ENCODE measurements around the gene TSPAN9.

TSPAN9 gene

DNA sequence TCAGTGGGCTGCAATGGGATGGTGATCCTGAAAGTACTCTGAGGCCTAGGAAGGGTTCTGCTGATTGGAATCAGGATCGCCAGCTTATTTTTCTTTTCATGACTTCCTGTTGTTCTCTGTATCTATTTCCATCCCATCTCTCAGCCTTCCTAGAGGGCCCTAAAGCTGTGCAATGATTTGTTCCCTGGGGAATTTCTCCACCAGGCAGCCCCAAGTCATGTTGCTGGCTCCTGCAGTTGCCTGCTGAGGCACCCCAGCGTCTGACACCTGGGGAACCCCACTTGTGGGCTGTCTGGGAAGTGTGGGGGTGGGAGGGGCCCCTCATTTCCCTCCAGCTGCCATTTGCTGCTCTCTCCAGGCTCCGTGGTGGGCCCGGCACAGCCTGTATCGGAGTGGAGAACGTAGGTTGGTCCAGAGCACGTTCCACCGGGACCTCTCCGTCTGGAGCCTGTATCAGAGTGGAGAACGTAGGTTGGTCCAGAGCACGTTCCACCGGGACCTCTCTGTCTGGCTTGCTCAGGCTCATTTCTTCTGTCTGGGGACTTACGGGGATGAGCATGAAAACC lies 138.3 kb downstream of the TSPAN9 start:
- 95 to 96% methylated on average over 13 of the region's 13 CpGs for WGBS, 2 experiments
- Histone ChIP-seq H3K36me3 (ENCODE audit: control insufficient read depth, insufficient read depth, low read length) (no peaks in the 10 kb centered on the region), H3K27ac (ENCODE audit: insufficient read depth, low read depth, low read length, poor library complexity, severe bottlenecking) (no peak overlapping the region), H3K9me3 (ENCODE audit: control insufficient read depth, low read length) (no peaks in the 10 kb centered on the region), H3K4me3 (ENCODE audit: insufficient read depth, low read depth, low read length) (no peak overlapping the region), H3K4me1 (ENCODE audit: control insufficient read depth, insufficient read depth, low read length) (peaks cover 35% of the 10 kb centered on the region), H3K27me3 (ENCODE audit: control insufficient read depth, insufficient read depth, low read length, poor library complexity, severe bottlenecking) (no peaks in the 10 kb centered on the region)

DNA sequence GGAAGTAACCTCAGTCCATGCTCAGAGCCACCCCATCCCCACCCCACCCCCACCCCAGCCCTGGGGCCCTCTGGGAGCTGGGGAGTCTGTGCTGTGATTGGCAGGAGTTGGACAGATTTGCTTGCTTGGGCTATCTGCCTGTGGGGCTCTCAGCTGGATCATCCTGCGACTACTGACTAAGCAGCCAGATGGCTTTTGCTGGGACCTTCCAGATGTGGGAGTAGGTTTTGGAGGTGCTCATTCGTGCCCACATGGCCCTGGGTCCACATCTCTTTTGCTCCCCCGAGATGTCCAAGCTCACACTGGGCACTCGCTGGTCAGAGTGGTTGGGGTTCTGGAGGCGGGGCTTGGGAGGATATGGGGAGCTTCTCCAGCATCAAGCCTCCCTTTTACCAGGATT lies 138.9 kb downstream of the TSPAN9 start:
- Histone ChIP-seq H3K27ac (ENCODE audit: insufficient read depth, low read depth, low read length, poor library complexity, severe bottlenecking) (no peak overlapping the region), H3K27me3 (ENCODE audit: control insufficient read depth, insufficient read depth, low read length, poor library complexity, severe bottlenecking) (no peaks in the 10 kb centered on the region), H3K4me3 (ENCODE audit: insufficient read depth, low read depth, low read length) (no peak overlapping the region), H3K36me3 (ENCODE audit: control insufficient read depth, insufficient read depth, low read length) (no peaks in the 10 kb centered on the region), H3K9me3 (ENCODE audit: control insufficient read depth, low read length) (no peaks in the 10 kb centered on the region), H3K4me1 (ENCODE audit: control insufficient read depth, insufficient read depth, low read length) (peaks cover 35% of the 10 kb centered on the region)
- 89 to 96% methylated on average over 5 of the region's 5 CpGs for WGBS, 2 experiments

DNA sequence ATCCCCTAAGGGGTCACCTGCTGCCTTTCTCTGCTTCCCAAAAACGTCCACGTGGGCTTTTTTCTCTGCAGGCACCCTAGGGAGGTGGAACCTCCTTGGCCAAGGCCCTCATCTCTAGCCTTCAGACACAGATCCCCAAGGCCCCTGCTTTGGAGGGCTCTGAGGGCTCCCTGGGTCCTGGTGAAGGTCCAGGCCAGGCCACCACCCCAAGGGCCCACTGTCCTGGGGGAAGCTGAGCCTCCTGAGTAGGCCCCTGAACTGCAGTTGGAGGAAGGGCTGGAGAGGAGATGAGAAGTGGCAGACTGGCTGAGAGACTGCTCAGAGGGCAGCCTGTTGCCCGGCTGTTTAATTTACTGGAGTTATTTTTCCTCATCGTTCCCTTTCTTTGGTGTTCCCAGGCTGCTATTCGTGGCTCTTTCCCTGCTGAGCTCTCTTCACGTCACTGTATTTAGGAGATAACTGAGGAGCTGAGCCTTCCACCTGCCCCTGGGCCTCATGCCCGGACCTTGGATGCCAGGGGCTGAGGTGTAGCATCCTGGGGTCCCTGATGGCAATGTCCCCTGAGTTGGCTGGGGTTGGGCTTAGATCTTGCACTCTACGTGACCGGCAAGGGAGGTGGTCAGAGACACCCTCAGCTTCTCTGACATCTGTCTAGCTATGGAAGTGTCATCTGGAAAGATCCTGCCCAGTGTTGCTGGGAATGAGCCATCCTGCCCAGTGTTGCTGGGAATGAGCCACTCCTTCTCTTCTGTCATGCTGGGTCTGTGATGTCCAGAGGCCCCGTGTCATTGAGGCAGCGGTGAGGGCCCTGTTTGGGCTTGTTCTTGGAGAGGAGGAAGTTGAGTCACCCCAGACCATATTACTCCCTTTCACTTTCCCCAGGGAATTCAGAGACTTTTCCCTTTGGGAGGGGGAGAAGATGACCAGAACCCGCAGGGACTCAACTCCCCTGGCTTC lies 139.8 kb downstream of the TSPAN9 start:
- H3K4me3 ChIP-seq (ENCODE audit: insufficient read depth, low read depth, low read length), result no peak overlapping the region
- peaks cover 35% of the 10 kb centered on the region for H3K4me1 ChIP-seq (ENCODE audit: control insufficient read depth, insufficient read depth, low read length)
- no peaks in the 10 kb centered on the region for H3K9me3 ChIP-seq (ENCODE audit: control insufficient read depth, low read length)
- 85 to 94% methylated on average over 11 to 12 of the region's 12 CpGs for WGBS, 2 experiments
- H3K27ac ChIP-seq (ENCODE audit: insufficient read depth, low read depth, low read length, poor library complexity, severe bottlenecking), result no peak overlapping the region
- no peaks in the 10 kb centered on the region for H3K27me3 ChIP-seq (ENCODE audit: control insufficient read depth, insufficient read depth, low read length, poor library complexity, severe bottlenecking)
- no peaks in the 10 kb centered on the region for H3K36me3 ChIP-seq (ENCODE audit: control insufficient read depth, insufficient read depth, low read length)

DNA sequence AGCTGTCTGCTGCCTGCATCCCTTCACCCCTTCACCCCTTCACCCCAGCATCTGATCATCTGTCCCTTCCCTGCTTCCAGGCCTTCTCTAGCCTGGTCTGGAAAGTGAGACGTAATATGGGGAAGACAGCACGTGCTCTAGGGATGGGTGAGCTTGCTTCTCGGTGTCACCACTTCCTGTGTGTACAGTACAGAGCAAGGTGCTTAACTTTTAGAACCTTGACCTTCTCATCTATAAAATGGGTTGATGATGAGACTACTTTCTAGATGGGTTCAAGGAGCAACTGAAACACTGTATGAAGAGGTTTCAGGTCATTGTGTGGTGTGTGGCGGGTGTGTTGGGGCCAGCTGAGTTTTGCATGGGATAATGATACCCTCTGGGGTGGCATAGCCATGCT lies 140.5 kb downstream of the TSPAN9 start:
- H3K27ac ChIP-seq (ENCODE audit: insufficient read depth, low read depth, low read length, poor library complexity, severe bottlenecking), result no peak overlapping the region
- WGBS, 2 experiments, result 96% methylated on average over 4 of the region's 4 CpGs

DNA sequence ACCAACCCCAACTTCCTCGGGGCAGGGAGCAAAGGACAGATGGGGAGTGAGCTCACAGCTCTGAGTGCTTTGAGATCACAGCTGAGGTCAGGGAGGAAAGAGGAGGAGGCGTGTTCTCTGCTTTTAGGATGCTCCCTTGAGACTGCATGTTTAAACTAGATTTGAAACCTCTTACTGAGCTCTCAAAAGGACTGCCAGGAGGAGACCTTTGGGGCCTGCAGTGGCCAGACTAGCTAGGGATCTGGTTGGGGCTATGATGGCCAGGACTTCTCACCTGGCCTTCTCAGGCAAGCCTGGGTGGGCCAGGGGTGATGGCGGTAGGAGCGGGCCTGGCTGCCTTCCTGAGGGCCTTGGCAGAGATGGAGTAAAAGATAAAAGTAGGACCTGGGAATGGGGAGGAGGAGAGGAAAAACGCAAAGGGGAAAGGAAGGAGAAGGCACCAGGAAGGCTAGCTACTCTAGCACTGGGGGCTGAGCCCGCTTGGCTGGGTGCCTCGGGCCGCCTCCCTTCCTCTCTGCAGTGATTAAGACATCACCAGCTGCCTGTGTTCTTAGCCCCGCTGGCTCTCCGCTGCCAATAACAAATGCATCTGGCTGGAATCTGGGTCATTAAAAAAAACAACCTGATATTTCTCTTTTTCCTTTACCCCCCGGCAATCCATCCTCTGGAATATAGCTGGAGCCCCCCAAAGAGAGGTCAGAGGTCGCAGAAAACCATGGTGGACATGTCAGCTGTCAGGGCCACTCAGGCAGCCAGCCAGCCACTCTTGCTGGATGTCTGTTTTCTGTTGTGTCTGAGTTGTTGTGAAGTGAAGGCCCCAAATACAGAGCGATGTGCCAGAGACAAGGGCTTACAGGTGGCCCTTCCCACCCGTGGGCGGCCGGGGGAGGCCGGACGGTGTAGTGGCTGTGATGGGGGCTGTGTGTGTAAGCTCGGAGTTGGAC lies 141.3 kb downstream of the TSPAN9 start:
- WGBS, 2 experiments, result 89 to 91% methylated on average over 19 of the region's 19 CpGs
- H3K27ac ChIP-seq (ENCODE audit: insufficient read depth, low read depth, low read length, poor library complexity, severe bottlenecking), result no peak overlapping the region

More for the DNA sequence above, 140.5 kb downstream of the TSPAN9 start:
- no peaks in the 10 kb centered on the region for H3K36me3 ChIP-seq (ENCODE audit: control insufficient read depth, insufficient read depth, low read length)
- H3K4me1 ChIP-seq (ENCODE audit: control insufficient read depth, insufficient read depth, low read length), result peaks cover 35% of the 10 kb centered on the region
- no peak overlapping the region for H3K4me3 ChIP-seq (ENCODE audit: insufficient read depth, low read depth, low read length)
- no peaks in the 10 kb centered on the region for H3K9me3 ChIP-seq (ENCODE audit: control insufficient read depth, low read length)
- H3K27me3 ChIP-seq (ENCODE audit: control insufficient read depth, insufficient read depth, low read length, poor library complexity, severe bottlenecking), result no peaks in the 10 kb centered on the region

DNA sequence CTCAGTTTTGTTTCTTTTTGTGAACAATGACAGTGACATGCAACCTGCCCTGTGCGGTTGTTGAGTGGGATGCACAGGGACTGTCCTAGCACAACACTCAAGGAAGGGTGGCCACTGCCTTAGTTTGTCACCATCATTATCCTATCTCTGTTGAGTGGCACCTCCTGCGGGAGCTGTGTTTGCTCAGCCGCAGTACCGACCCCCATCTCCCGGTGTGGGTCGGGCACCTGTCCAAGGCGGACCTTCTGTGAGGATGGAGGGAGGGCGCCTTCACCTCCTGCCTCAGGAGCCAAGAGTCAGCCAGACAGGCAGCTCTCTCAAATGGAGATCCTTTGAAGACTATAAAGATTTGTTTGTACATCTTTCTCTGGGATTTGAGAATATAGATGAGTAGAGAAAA lies 142.1 kb downstream of the TSPAN9 start:
- H3K9me3 ChIP-seq (ENCODE audit: control insufficient read depth, low read length), result no peaks in the 10 kb centered on the region
- no peaks in the 10 kb centered on the region for H3K27me3 ChIP-seq (ENCODE audit: control insufficient read depth, insufficient read depth, low read length, poor library complexity, severe bottlenecking)
- H3K4me1 ChIP-seq (ENCODE audit: control insufficient read depth, insufficient read depth, low read length), result peaks cover 20% of the 10 kb centered on the region
- no peaks in the 10 kb centered on the region for H3K36me3 ChIP-seq (ENCODE audit: control insufficient read depth, insufficient read depth, low read length)
- H3K27ac ChIP-seq (ENCODE audit: insufficient read depth, low read depth, low read length, poor library complexity, severe bottlenecking), result no peak overlapping the region
- 91 to 94% methylated on average over 8 of the region's 8 CpGs for WGBS, 2 experiments
- H3K4me3 ChIP-seq (ENCODE audit: insufficient read depth, low read depth, low read length), result no peak overlapping the region

More for the DNA sequence above, 141.3 kb downstream of the TSPAN9 start:
- Histone ChIP-seq H3K27me3 (ENCODE audit: control insufficient read depth, insufficient read depth, low read length, poor library complexity, severe bottlenecking) (no peaks in the 10 kb centered on the region), H3K9me3 (ENCODE audit: control insufficient read depth, low read length) (no peaks in the 10 kb centered on the region), H3K4me3 (ENCODE audit: insufficient read depth, low read depth, low read length) (no peak overlapping the region), H3K36me3 (ENCODE audit: control insufficient read depth, insufficient read depth, low read length) (no peaks in the 10 kb centered on the region), H3K4me1 (ENCODE audit: control insufficient read depth, insufficient read depth, low read length) (peaks cover 27% of the 10 kb centered on the region)

DNA sequence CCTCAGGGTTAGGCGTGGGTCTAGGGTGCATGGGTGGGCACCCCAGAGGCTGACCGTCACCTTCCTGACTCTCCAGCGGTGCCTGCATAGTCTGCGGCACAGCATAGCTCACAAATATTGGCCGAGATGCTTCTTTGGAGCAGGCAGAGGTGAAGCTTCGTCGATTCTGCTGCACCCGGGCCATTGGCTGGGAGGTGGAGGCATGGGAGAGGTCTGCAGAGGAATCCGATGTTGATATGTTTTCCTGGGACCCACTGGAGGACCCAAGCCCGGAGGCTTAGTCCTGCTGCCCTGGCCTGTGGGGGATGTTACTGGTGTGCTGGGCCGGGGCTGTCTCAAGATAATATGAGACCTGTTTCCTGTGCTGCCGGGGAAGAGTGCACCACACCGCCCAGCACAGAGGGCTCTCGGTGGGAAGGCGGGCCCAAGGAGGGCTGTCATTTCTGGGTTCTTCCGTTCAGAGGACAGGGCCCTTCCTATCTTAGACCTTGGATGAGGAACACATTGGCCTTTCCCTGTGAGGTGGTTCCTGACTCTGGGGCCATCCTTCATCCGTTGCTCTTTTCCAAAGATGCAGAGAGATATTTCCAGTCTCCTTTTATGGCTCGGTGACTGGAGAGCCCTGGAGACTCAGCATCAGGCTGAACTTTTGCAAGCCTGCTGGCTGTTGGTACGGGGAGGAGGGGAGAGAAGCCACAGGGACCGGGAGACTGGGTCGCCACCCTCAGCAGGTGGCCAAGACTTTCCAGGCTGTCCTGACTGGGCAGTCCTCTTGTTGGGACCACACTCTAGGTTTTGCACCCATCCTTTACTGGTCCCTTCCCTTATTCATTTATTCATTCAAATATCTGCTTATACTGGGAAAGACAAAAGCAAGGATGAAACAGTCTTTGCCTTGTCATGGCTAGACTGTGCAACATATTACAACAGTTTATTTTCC lies 143.5 kb downstream of the TSPAN9 start:
- 93% methylated on average over 21 of the region's 21 CpGs for WGBS, 2 experiments
- H3K27ac ChIP-seq (ENCODE audit: insufficient read depth, low read depth, low read length, poor library complexity, severe bottlenecking), result no peak overlapping the region
- no peaks in the 10 kb centered on the region for H3K36me3 ChIP-seq (ENCODE audit: control insufficient read depth, insufficient read depth, low read length)
- no peaks in the 10 kb centered on the region for H3K27me3 ChIP-seq (ENCODE audit: control insufficient read depth, insufficient read depth, low read length, poor library complexity, severe bottlenecking)
- H3K9me3 ChIP-seq (ENCODE audit: control insufficient read depth, low read length), result no peaks in the 10 kb centered on the region
- H3K4me1 ChIP-seq (ENCODE audit: control insufficient read depth, insufficient read depth, low read length), result peaks cover 15% of the 10 kb centered on the region
- H3K4me3 ChIP-seq (ENCODE audit: insufficient read depth, low read depth, low read length), result no peak overlapping the region

DNA sequence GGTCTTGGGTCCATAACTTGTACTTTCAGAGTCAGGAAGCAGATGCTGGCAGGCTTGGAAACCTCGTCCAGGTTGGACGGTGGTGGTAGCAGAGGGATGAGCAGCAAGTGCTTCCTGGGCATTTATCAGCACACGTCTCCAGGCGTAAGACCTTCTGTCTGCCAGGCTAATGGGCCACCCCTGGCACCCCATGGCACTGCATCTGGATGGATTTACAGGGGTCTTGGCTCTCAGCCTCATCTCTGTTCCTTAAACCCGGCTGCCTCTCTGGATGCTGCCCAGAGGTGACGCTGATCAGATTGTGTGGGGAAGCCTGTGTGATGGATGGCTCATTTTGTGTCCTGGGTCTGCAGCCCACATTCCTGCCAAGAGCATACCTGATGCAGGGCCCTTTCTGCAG lies 145.1 kb downstream of the TSPAN9 start:
- Histone ChIP-seq H3K4me3 (ENCODE audit: insufficient read depth, low read depth, low read length) (no peak overlapping the region), H3K36me3 (ENCODE audit: control insufficient read depth, insufficient read depth, low read length) (no peaks in the 10 kb centered on the region), H3K27me3 (ENCODE audit: control insufficient read depth, insufficient read depth, low read length, poor library complexity, severe bottlenecking) (no peaks in the 10 kb centered on the region), H3K9me3 (ENCODE audit: control insufficient read depth, low read length) (no peaks in the 10 kb centered on the region), H3K4me1 (ENCODE audit: control insufficient read depth, insufficient read depth, low read length) (peaks cover 21% of the 10 kb centered on the region), H3K27ac (ENCODE audit: insufficient read depth, low read depth, low read length, poor library complexity, severe bottlenecking) (no peak overlapping the region)
- WGBS, 2 experiments, result 93 to 96% methylated on average over 6 of the region's 6 CpGs

DNA sequence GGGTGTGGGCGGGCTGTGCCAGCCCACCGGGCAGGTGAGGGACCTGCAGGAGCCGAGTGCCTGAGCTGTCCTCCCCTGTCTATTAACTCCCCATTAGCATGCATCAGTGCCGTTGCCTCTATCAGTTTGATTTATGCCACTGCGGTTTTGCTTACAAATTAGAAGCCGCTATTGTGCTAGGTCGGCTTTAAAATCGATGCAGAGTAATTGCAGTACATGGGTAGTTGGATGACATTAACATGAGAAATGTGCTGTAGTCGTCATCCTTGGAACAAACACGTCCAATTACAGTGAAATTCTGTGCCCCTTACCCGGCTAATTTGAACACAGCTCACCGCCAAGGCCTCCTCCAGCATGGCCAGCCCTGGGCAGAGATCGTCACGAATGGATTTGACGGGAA lies 145.8 kb downstream of the TSPAN9 start:
- no peaks in the 10 kb centered on the region for H3K36me3 ChIP-seq (ENCODE audit: control insufficient read depth, insufficient read depth, low read length)
- H3K9me3 ChIP-seq (ENCODE audit: control insufficient read depth, low read length), result no peaks in the 10 kb centered on the region
- H3K4me3 ChIP-seq (ENCODE audit: insufficient read depth, low read depth, low read length), result no peak overlapping the region
- H3K27me3 ChIP-seq (ENCODE audit: control insufficient read depth, insufficient read depth, low read length, poor library complexity, severe bottlenecking), result no peaks in the 10 kb centered on the region
- H3K27ac ChIP-seq (ENCODE audit: insufficient read depth, low read depth, low read length, poor library complexity, severe bottlenecking), result no peak overlapping the region
- peaks cover 21% of the 10 kb centered on the region for H3K4me1 ChIP-seq (ENCODE audit: control insufficient read depth, insufficient read depth, low read length)
- WGBS, 2 experiments, result 92 to 94% methylated on average over 15 of the region's 15 CpGs

All from ectodermal cell (in vitro differentiated cells).